ENCODE results near the gene ELOVL4. TPM values are rescaled to one million over a fixed set of nuclear protein-coding genes. Genes with fewer than 3 reads are reported as not detected.

Gene ELOVL4
- total and polyA plus RNA-seq, 2 donors from 2014 or later = 0.38 to 2.1 TPM

GRCh38 chr6:79878142-79878748 is 69.1 kb downstream of the ELOVL4 start:
- FAIRE-seq = no peak

GRCh38 chr6:79874531-79875134 is 72.7 kb downstream of the ELOVL4 start:
- Histone ChIP-seq H3K9ac (ENCODE audit: low read length in 3 of 3) (no peak overlapping the region), H3K36me3 (ENCODE audit: control insufficient read depth in 2 of 3, insufficient read depth in 3 of 3, low read length in 3 of 3) (no peaks in the 10 kb centered on the region), H3K27ac (ENCODE audit: low read depth in 2 of 2, low read length in 2 of 2) (no peak overlapping the region), H3K4me3 (ENCODE audit: low read length in 3 of 3) (no peak overlapping the region), H3K27me3 (ENCODE audit: control insufficient read depth, insufficient read depth, low read length) (no peaks in the 10 kb centered on the region), H3K4me1 (ENCODE audit: control insufficient read depth in 2 of 3, insufficient read depth in 2 of 3, low read depth in 1 of 3, low read length in 3 of 3) (peaks cover 0 to 6% (median 0%) of the 10 kb centered on the region in 3 donors), H3K9me3 (ENCODE audit: control insufficient read depth in 2 of 3, insufficient read depth in 1 of 3, low read length in 3 of 3) (no peaks in the 10 kb centered on the region)
- no peak for DNase-seq
- no peak for TF ChIP-seq CTCF (IDR thresholded peaks at IDR 0.05; ENCODE audit: borderline replicate concordance, extremely low read depth, insufficient read depth)
- no peak for FAIRE-seq
- intact Hi-C loops (cut with DNase I) = no loop called here

More at GRCh38 chr6:79878142-79878748, 69.1 kb downstream of the ELOVL4 start:
- H3K27ac ChIP-seq (ENCODE audit: low read depth in 2 of 2, low read length in 2 of 2) = no peak overlapping the region
- no peak for DNase-seq
- peaks cover 0 to 6% (median 0%) of the 10 kb centered on the region in 3 donors for H3K4me1 ChIP-seq (ENCODE audit: control insufficient read depth in 2 of 3, insufficient read depth in 2 of 3, low read depth in 1 of 3, low read length in 3 of 3)
- H3K27me3 ChIP-seq (ENCODE audit: control insufficient read depth, insufficient read depth, low read length) = no peaks in the 10 kb centered on the region
- no peak overlapping the region for H3K4me3 ChIP-seq (ENCODE audit: low read length in 3 of 3)
- intact Hi-C loops (cut with DNase I) = no loop called here
- H3K9me3 ChIP-seq (ENCODE audit: control insufficient read depth in 2 of 3, insufficient read depth in 1 of 3, low read length in 3 of 3) = no peaks in the 10 kb centered on the region
- no peak overlapping the region for H3K9ac ChIP-seq (ENCODE audit: low read length in 3 of 3)
- no peaks in the 10 kb centered on the region for H3K36me3 ChIP-seq (ENCODE audit: control insufficient read depth in 2 of 3, insufficient read depth in 3 of 3, low read length in 3 of 3)
- TF ChIP-seq CTCF (IDR thresholded peaks at IDR 0.05; ENCODE audit: borderline replicate concordance, extremely low read depth, insufficient read depth) = no peak

GRCh38 chr6:79872986-79873385 is 74.4 kb downstream of the ELOVL4 start:
- DNase-seq (no peak), FAIRE-seq (no peak)
- H3K27me3 ChIP-seq (ENCODE audit: control insufficient read depth, insufficient read depth, low read length) = no peaks in the 10 kb centered on the region
- H3K9ac ChIP-seq (ENCODE audit: low read length in 3 of 3) = no peak overlapping the region
- no peaks in the 10 kb centered on the region for H3K9me3 ChIP-seq (ENCODE audit: control insufficient read depth in 2 of 3, insufficient read depth in 1 of 3, low read length in 3 of 3)
- no peak overlapping the region for H3K4me3 ChIP-seq (ENCODE audit: low read length in 3 of 3)
- no peaks in the 10 kb centered on the region for H3K36me3 ChIP-seq (ENCODE audit: control insufficient read depth in 2 of 3, insufficient read depth in 3 of 3, low read length in 3 of 3)
- intact Hi-C loops (cut with DNase I) = no loop called here
- H3K4me1 ChIP-seq (ENCODE audit: control insufficient read depth in 2 of 3, insufficient read depth in 2 of 3, low read depth in 1 of 3, low read length in 3 of 3) = peaks cover 0 to 5% (median 0%) of the 10 kb centered on the region in 3 donors
- TF ChIP-seq CTCF (IDR thresholded peaks at IDR 0.05; ENCODE audit: borderline replicate concordance, extremely low read depth, insufficient read depth) = no peak
- H3K27ac ChIP-seq (ENCODE audit: low read depth in 2 of 2, low read length in 2 of 2) = no peak overlapping the region

All from kidney (tissue), 14 donors.